ENCODE results near the gene PHLPP1. TPM values are rescaled to one million over a fixed set of nuclear protein-coding genes. Genes with fewer than 3 reads are reported as not detected.
"Not testable (repeated sequence)": the region's sequence is repeated elsewhere in the genome, so short reads cannot be mapped to it uniquely, and the experiment has no call there.

PHLPP1 gene
- total RNA-seq, 2 donors from 2014 or later = 4.6 to 5.9 TPM

- H3K4me3 ChIP-seq = no peak overlapping the region
- no peak for TF ChIP-seq CTCF (IDR thresholded peaks at IDR 0.05)
- no peaks in the 10 kb centered on the region for H3K4me1 ChIP-seq
- H3K27ac ChIP-seq = no peak overlapping the region
- no peak for DNase-seq (ENCODE audit: low spot score)
- H3K27me3 ChIP-seq = no peaks in the 10 kb centered on the region
- H3K36me3 ChIP-seq = no peaks in the 10 kb centered on the region
- H3K9me3 ChIP-seq = no peaks in the 10 kb centered on the region
Observed at GRCh38 chr18:62799977-62800376, 84.6 kb downstream of the PHLPP1 start.

GRCh38 chr18:62802523-62802922, 87.2 kb downstream of the PHLPP1 start:
- no peaks in the 10 kb centered on the region for H3K27me3 ChIP-seq

GRCh38 chr18:62807396-62807795, 92.1 kb downstream of the PHLPP1 start:
- Histone ChIP-seq H3K4me1 (no peaks in the 10 kb centered on the region), H3K36me3 (no peaks in the 10 kb centered on the region), H3K27me3 (no peaks in the 10 kb centered on the region), H3K27ac (no peak overlapping the region), H3K9me3 (no peaks in the 10 kb centered on the region), H3K4me3 (no peak overlapping the region)
- no peak for DNase-seq (ENCODE audit: low spot score)
- no peak for TF ChIP-seq CTCF (IDR thresholded peaks at IDR 0.05)

More at GRCh38 chr18:62802523-62802922, 87.2 kb downstream of the PHLPP1 start:
- Histone ChIP-seq H3K4me1 (no peaks in the 10 kb centered on the region), H3K27ac (no peak overlapping the region), H3K4me3 (no peak overlapping the region), H3K36me3 (no peaks in the 10 kb centered on the region), H3K9me3 (no peaks in the 10 kb centered on the region)
- DNase-seq (ENCODE audit: low spot score) = no peak
- peak in 1 of 2 donors; percentile 39 for TF ChIP-seq CTCF (IDR thresholded peaks at IDR 0.05)

GRCh38 chr18:62808123-62808522, 92.8 kb downstream of the PHLPP1 start:
- TF ChIP-seq CTCF (IDR thresholded peaks at IDR 0.05) = no peak
- Histone ChIP-seq H3K4me3 (no peak overlapping the region), H3K27ac (no peak overlapping the region), H3K36me3 (no peaks in the 10 kb centered on the region), H3K9me3 (no peaks in the 10 kb centered on the region), H3K27me3 (no peaks in the 10 kb centered on the region), H3K4me1 (no peaks in the 10 kb centered on the region)
- DNase-seq (ENCODE audit: low spot score) = no peak

- not testable (repeated sequence) for H3K4me3 ChIP-seq; DNase-seq (ENCODE audit: low spot score); H3K9me3 ChIP-seq; H3K27ac ChIP-seq; H3K27me3 ChIP-seq; H3K4me1 ChIP-seq; H3K36me3 ChIP-seq
Observed at GRCh38 chr18:62809445-62809844, 94.1 kb downstream of the PHLPP1 start.

GRCh38 chr18:62809900-62810299, 94.6 kb downstream of the PHLPP1 start:
- H3K4me1 ChIP-seq = peaks cover 0 to 9% of the 10 kb centered on the region in 2 donors
- no peaks in the 10 kb centered on the region for H3K36me3 ChIP-seq
- no peak for TF ChIP-seq CTCF (IDR thresholded peaks at IDR 0.05)
- no peaks in the 10 kb centered on the region for H3K27me3 ChIP-seq
- H3K4me3 ChIP-seq = no peak overlapping the region
- H3K27ac ChIP-seq = no peak overlapping the region
- no peak for DNase-seq (ENCODE audit: low spot score)
- no peaks in the 10 kb centered on the region for H3K9me3 ChIP-seq

Data from right atrium auricular region (tissue), 2 donors.